ENCODE results near the gene TPTE. TPM values are rescaled to one million over a fixed set of nuclear protein-coding genes. Genes with fewer than 3 reads are reported as not detected.
"Not testable (repeated sequence)": the region's sequence is repeated elsewhere in the genome, so short reads cannot be mapped to it uniquely, and the experiment has no call there.

TPTE gene
- total RNA-seq, result not detected
- not detected for polyA plus RNA-seq (ENCODE audit: insufficient read depth in 1 of 8, insufficient read length in 8 of 8, low replicate concordance in 1 of 8)
- long read RNA-seq, donor 1, result 0 reads
- long read RNA-seq, donor 2, result 0 reads
- long read RNA-seq, donor 3, result 0 reads
- long read RNA-seq, donor 4, result 0 reads
- long read RNA-seq, donor 5, result 0 reads
- long read RNA-seq, donor 6, result 0 reads
- long read RNA-seq, donor 7, result 0 reads
- long read RNA-seq, donor 8, result 0 reads
- long read RNA-seq, donor 9, result 0 reads
- long read RNA-seq, donor 10, result 0 reads
- long read RNA-seq, donor 11, result 0 reads

DNA sequence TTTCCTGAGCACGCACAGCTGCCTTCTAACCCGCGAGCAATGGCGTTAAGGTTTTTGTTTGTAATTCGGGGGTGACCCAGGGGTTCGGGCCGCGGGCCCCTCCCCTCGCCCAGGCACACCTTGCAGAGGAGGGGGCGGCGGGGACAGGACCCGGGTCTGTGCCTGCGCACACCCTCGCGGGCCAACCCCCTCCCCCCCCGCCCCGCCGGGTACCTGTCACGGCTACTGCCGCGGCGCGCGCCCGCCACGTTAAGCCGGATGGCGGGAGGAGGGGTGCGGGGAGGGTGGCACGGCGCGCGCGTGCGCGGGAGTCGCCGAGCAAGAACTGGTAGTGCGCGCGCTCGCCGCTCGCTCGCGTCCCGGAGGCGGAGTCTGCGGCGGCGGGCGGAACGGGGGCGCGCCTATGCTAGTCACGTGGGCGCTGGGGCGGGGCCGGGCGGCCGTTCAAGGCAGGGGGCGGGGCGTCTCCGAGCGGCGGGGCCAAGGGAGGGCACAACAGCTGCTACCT is at the start of gene TPTE:
Gene TPTE, plus strand, starts transcription at position 493 of the 508 bp plus-strand sequence. CDS start 17,141 bp downstream, outside the sequence.
- no peak within 1 kb of the TSS for H3K4me3 ChIP-seq (ENCODE audit: low read length)
- DNase-seq, result peak; percentile 1
- H3K4me1 ChIP-seq (ENCODE audit: control insufficient read depth, insufficient read depth, low read length), result no peaks in the 10 kb centered on the region
- peaks cover 24% of the 10 kb centered on the region for H3K9me3 ChIP-seq (replicated peaks; ENCODE audit: control insufficient read depth, low read depth, low read length)
- 62% methylated on average over 53 of the region's 66 CpGs for WGBS (ENCODE audit: insufficient coverage)
- no peaks in the 10 kb centered on the region for H3K27me3 ChIP-seq (ENCODE audit: control insufficient read depth, insufficient read depth, low read length)
- H3K36me3 ChIP-seq (ENCODE audit: control insufficient read depth, insufficient read depth, low read length), result no peaks in the 10 kb centered on the region
- no peak within 1 kb of the TSS for H3K27ac ChIP-seq (ENCODE audit: low read length)

DNA sequence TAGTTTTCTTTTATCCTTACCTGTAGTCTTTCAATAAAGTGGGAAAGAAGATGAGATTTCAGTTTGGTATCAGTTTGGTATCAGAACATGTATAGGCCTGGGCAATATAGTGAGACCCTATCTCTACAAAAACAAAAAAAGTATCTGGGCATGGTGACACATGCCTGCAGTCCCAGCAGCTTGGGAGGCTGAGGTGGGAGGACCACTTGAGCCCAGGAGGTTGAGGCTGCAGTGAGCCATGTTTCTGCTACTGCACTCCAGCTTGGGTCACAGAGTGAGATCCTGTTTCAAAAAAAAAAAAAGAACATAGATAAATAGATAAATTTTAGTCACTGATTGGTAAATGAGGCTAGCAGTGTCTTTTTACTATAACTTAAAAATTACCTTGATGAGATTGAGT is 49.4 kb upstream of the TPTE start:
- H3K4me1 ChIP-seq (ENCODE audit: control insufficient read depth, insufficient read depth, low read length); DNase-seq; H3K27ac ChIP-seq (ENCODE audit: low read length); H3K36me3 ChIP-seq (ENCODE audit: control insufficient read depth, insufficient read depth, low read length); H3K4me3 ChIP-seq (ENCODE audit: low read length); H3K9me3 ChIP-seq (replicated peaks; ENCODE audit: control insufficient read depth, low read depth, low read length); H3K27me3 ChIP-seq (ENCODE audit: control insufficient read depth, insufficient read depth, low read length): not testable (repeated sequence)

DNA sequence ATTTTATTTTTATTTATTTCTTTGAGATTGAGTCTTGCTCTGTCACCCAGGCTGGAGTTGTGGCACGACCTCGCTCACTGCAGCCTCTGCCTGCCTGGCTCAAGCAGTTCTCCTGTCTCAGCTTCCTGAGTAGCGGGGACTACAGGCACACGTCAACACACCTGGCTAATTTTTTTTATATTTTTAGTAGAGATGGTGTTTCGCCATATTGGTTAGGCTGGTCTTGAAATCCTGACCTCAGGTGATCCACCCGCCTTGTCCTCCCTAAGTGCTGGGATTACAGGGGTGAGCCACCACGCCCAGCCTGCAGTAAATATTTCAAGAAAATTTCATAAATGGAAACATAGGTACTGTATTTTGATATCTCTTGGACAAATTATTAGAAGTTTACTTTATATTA is 43.6 kb upstream of the TPTE start:
- 86% methylated on average over 3 of the region's 7 CpGs for WGBS (ENCODE audit: insufficient coverage)
- H3K9me3 ChIP-seq (replicated peaks; ENCODE audit: control insufficient read depth, low read depth, low read length), result peaks cover 14% of the 10 kb centered on the region
- H3K36me3 ChIP-seq (ENCODE audit: control insufficient read depth, insufficient read depth, low read length); H3K4me1 ChIP-seq (ENCODE audit: control insufficient read depth, insufficient read depth, low read length); H3K27ac ChIP-seq (ENCODE audit: low read length); H3K27me3 ChIP-seq (ENCODE audit: control insufficient read depth, insufficient read depth, low read length); DNase-seq; H3K4me3 ChIP-seq (ENCODE audit: low read length): not testable (repeated sequence)

DNA sequence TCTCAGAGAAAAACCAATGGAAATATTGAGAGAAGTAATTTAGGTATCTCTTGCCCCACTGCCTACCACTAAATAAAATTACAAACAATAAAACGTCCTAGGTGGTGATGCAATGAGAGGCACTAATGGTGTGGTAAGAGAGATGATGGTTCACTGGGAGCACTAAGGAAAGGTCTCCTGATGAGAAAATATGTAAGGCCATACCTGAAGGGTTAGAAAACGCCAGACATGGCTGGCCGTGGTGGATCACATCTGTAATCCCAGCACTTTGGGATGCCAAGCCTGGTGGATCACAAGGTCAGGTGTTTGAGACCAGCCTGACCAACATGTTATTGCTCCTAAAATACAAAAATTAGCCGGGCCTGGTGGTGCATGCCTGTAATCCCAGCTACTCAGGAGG is 41.5 kb upstream of the TPTE start:
- H3K4me3 ChIP-seq (ENCODE audit: low read length); DNase-seq; H3K36me3 ChIP-seq (ENCODE audit: control insufficient read depth, insufficient read depth, low read length); H3K27me3 ChIP-seq (ENCODE audit: control insufficient read depth, insufficient read depth, low read length); H3K4me1 ChIP-seq (ENCODE audit: control insufficient read depth, insufficient read depth, low read length); H3K27ac ChIP-seq (ENCODE audit: low read length): not testable (repeated sequence)
- 38% methylated on average over 2 of the region's 4 CpGs for WGBS (ENCODE audit: insufficient coverage)
- H3K9me3 ChIP-seq (replicated peaks; ENCODE audit: control insufficient read depth, low read depth, low read length), result peaks cover 17% of the 10 kb centered on the region

DNA sequence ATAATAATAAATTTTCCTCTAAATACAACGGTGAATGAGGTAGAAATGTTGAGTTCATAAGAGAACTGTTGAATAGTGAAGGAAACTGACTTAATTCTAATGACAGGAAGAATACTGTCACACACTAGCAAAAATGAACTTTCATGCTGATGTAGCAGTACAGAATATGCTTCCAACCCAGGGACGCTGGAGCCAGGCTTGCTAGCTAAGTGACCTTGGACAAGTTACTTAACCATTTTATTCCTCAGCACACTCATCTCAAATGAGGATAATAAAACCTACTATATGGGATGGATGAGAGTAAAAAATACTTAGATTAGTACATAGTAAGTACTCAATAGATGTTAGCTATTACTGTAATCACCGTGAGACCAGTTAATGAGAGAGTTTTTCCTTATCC is 36.5 kb upstream of the TPTE start:
- DNase-seq, result not testable (repeated sequence)
- no CpG with 5 or more reads among the region's 3 CpGs for WGBS (ENCODE audit: insufficient coverage)

DNA sequence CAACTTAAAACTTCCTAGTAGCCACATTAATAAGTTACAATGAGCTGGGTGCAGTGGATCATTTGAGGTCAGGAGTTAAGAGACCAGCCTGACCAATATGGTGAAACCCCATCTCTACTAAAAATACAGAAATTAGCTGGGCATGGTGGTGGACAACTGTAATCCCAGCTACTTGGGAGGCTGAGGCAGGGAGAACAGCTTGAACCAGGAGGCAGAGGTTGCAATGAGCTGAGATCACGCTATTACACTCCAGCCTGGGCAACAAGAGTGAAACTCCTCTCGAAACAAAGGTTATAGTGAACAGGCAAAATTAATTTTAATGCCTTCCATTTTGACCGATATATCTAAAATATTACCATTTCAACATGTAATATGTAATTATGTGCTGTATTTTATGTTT is 30.9 kb upstream of the TPTE start:
- not testable (repeated sequence) for H3K4me3 ChIP-seq (ENCODE audit: low read length); H3K9me3 ChIP-seq (replicated peaks; ENCODE audit: control insufficient read depth, low read depth, low read length); H3K36me3 ChIP-seq (ENCODE audit: control insufficient read depth, insufficient read depth, low read length); H3K4me1 ChIP-seq (ENCODE audit: control insufficient read depth, insufficient read depth, low read length); H3K27ac ChIP-seq (ENCODE audit: low read length); DNase-seq; H3K27me3 ChIP-seq (ENCODE audit: control insufficient read depth, insufficient read depth, low read length)
- WGBS (ENCODE audit: insufficient coverage), result no CpG with 5 or more reads among the region's 3 CpGs

More for the DNA sequence above, 36.5 kb upstream of the TPTE start:
- not testable (repeated sequence) for H3K27ac ChIP-seq (ENCODE audit: low read length); H3K36me3 ChIP-seq (ENCODE audit: control insufficient read depth, insufficient read depth, low read length); H3K27me3 ChIP-seq (ENCODE audit: control insufficient read depth, insufficient read depth, low read length); H3K4me1 ChIP-seq (ENCODE audit: control insufficient read depth, insufficient read depth, low read length); H3K9me3 ChIP-seq (replicated peaks; ENCODE audit: control insufficient read depth, low read depth, low read length); H3K4me3 ChIP-seq (ENCODE audit: low read length)

DNA sequence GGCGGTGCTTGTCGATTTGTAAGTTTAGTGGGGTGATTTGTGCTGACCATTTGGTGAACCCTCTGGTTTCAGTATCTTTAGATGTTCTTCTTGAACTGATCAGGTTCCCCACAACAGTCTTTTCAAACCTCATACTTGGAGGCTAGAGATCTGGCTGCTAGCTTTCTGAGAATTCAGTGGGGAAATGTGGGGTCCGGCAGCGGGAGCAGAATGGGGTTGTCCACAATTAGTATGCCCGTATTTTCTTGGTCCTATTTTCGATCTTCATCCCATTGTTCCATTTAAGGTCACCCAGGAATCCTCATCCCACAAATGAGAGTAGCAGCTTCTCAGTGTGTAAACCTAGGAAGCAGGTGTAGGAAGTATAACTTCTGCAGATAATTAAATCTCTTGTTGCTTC is 10.3 kb upstream of the TPTE start:
- Histone ChIP-seq H3K27ac (ENCODE audit: low read length) (no peak overlapping the region), H3K4me3 (ENCODE audit: low read length) (no peak overlapping the region), H3K9me3 (replicated peaks; ENCODE audit: control insufficient read depth, low read depth, low read length) (peaks cover 12% of the 10 kb centered on the region), H3K36me3 (ENCODE audit: control insufficient read depth, insufficient read depth, low read length) (no peaks in the 10 kb centered on the region), H3K27me3 (ENCODE audit: control insufficient read depth, insufficient read depth, low read length) (no peaks in the 10 kb centered on the region), H3K4me1 (ENCODE audit: control insufficient read depth, insufficient read depth, low read length) (no peaks in the 10 kb centered on the region)
- 50% methylated on average over 1 of the region's 6 CpGs for WGBS (ENCODE audit: insufficient coverage)
- DNase-seq, result no peak

DNA sequence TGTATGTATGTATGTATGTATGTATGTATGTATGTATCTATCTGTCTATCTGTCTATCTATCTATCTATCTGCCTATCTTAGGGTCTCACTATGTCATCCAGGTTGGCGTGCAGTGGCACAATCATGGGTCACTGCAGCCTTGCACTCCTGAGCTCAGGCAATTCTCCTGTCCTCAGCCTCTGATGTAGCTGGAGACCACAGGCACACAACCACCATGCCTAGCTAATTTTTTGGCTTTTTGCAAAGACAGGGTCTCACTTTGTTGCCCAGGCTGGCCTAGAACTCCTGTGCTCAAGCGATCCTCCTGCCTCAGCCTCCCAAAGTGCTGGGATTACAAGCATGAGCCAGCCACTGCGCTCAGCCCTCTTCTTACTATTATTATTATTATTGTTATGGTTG is 4.5 kb upstream of the TPTE start:
- not testable (repeated sequence) for H3K4me3 ChIP-seq (ENCODE audit: low read length); DNase-seq; H3K4me1 ChIP-seq (ENCODE audit: control insufficient read depth, insufficient read depth, low read length); H3K27me3 ChIP-seq (ENCODE audit: control insufficient read depth, insufficient read depth, low read length); H3K36me3 ChIP-seq (ENCODE audit: control insufficient read depth, insufficient read depth, low read length); H3K27ac ChIP-seq (ENCODE audit: low read length)
- 83% methylated on average over 1 of the region's 3 CpGs for WGBS (ENCODE audit: insufficient coverage)
- peaks cover 21% of the 10 kb centered on the region for H3K9me3 ChIP-seq (replicated peaks; ENCODE audit: control insufficient read depth, low read depth, low read length)

DNA sequence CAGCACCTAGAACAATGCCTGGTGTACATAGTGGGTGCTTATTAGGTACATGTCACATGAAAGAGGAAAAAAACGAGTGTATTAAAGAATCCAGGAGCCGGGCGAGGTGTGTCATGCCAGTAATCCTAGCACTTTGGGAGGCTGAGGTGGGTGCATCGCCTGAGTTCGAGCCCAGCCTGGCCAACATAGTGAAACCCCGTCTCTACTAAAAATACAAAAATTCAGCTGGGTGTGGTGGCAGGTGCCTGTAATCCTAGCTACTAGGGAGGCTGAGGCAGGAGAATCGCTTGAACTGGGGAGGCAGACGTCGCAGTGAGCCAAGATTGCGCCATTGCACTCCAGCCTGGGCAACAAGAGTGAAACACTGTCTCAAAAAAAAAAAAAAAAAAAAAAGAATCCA is 3.5 kb upstream of the TPTE start:
- 79% methylated on average over 8 of the region's 10 CpGs for WGBS (ENCODE audit: insufficient coverage)

DNA sequence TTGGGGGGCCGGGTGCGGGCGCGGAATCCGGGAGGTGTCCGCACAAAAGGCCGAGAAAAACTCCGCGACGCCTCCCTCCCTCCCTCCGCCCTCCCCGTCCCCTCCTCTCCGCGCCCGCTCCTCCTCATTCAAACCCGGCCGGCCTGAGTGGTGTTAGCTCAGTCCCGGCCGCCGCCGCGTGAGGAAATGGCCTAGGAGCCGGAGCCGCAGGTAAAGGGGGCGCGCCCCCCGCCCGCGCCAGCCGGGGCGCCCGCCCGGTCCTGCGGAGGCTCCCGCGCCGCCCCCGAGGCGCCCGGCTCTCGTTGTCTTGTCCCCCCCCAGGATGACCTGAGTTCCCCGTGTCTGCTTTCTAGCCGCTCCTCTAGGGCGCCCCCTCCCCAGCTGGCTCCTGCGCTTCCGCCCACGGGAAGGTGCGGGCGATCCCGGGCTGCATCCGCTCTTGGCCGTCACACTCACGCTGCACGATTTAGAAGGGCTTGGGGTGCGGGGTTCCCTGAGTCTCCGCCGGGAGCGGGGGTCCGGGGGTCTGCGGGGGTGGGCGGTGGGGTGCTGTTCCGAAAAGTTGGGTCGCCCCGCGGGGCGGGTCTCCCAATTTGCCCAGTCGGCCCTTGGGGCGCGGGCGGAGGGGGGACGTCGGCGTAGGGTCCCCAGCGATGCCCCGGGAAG is 585 bp downstream of the TPTE start:
- 62% methylated on average over 65 of the region's 75 CpGs for WGBS (ENCODE audit: insufficient coverage)
- peaks cover 24% of the 10 kb centered on the region for H3K9me3 ChIP-seq (replicated peaks; ENCODE audit: control insufficient read depth, low read depth, low read length)
- not testable (repeated sequence) for H3K36me3 ChIP-seq (ENCODE audit: control insufficient read depth, insufficient read depth, low read length); H3K4me1 ChIP-seq (ENCODE audit: control insufficient read depth, insufficient read depth, low read length); DNase-seq; H3K4me3 ChIP-seq (ENCODE audit: low read length); H3K27me3 ChIP-seq (ENCODE audit: control insufficient read depth, insufficient read depth, low read length); H3K27ac ChIP-seq (ENCODE audit: low read length)

More for the DNA sequence above, 3.5 kb upstream of the TPTE start:
- H3K36me3 ChIP-seq (ENCODE audit: control insufficient read depth, insufficient read depth, low read length); H3K27ac ChIP-seq (ENCODE audit: low read length); H3K4me1 ChIP-seq (ENCODE audit: control insufficient read depth, insufficient read depth, low read length); DNase-seq; H3K27me3 ChIP-seq (ENCODE audit: control insufficient read depth, insufficient read depth, low read length); H3K4me3 ChIP-seq (ENCODE audit: low read length): not testable (repeated sequence)
- peaks cover 20% of the 10 kb centered on the region for H3K9me3 ChIP-seq (replicated peaks; ENCODE audit: control insufficient read depth, low read depth, low read length)
